WTC11 (cell line): Measurements from ENCODE around the gene ANG. TPM values are rescaled to one million over a fixed set of nuclear protein-coding genes. Genes with fewer than 3 reads are reported as not detected.
A peak's percentile ranks its signal among the peaks of the same experiment; 100 is the strongest.

ENCODE experiments used
- ATAC-seq: fragments of 200-7000 bp; cut with Tn5 transposase; 2 replicates; pipeline ENCODE4 v1.10.0; 2021; ENCODE audit warnings: mild to moderate bottlenecking, moderate library complexity
- CTCF ChIA-PET: fragments of 300-600 bp; sonication (Branson Sonifier 250); formaldehyde crosslinking; loops from one replicate; lab custom pipeline; 2021; ENCODE audit warnings: antibody characterized with exemption; lab: Charles Lee
- POLR2A ChIA-PET: fragments of 350-600 bp; sonication (Branson Sonifier 250); formaldehyde crosslinking; loops from one replicate; lab custom pipeline; 2021; ENCODE audit warnings: antibody characterized with exemption; lab: Charles Lee
- DNase-seq: peaks from one replicate; pipeline ENCODE4 v3.0.0; 2021; ENCODE audit warnings: low spot score
- H3K27ac Mint-ChIP-seq: 2 replicates; pipeline ENCODE4 v1.8.0; 2021; ENCODE audit warnings: mixed read lengths
- H3K27me3 Mint-ChIP-seq: 2 replicates; pipeline ENCODE4 v1.8.0; 2021; ENCODE audit warnings: low read depth, mild to moderate bottlenecking, moderate library complexity, mixed read lengths
- H3K36me3 Mint-ChIP-seq: 2 replicates; pipeline ENCODE4 v1.8.0; 2021; ENCODE audit warnings: mixed read lengths
- H3K4me1 Mint-ChIP-seq: 2 replicates; pipeline ENCODE4 v1.8.0; 2022; ENCODE audit warnings: mixed read lengths
- H3K4me3 Mint-ChIP-seq: 2 replicates; pipeline ENCODE4 v1.8.0; 2021; ENCODE audit warnings: mild to moderate bottlenecking, moderate library complexity, mixed read lengths
- H3K9me3 Mint-ChIP-seq: 2 replicates; pipeline ENCODE4 v1.8.0; 2021; ENCODE audit warnings: mixed read lengths
- IRF2 ChIP-seq: sonication (generic); formaldehyde crosslinking; IDR thresholded peaks from 2 replicates; pipeline ENCODE4 v1.8.0; 2022; ENCODE audit warnings: low read depth, missing genetic modification reagents, borderline replicate concordance
- MYBL2 ChIP-seq: sonication (generic); formaldehyde crosslinking; IDR thresholded peaks from 2 replicates; pipeline ENCODE4 v1.8.1; 2023; ENCODE audit warnings: mild to moderate bottlenecking, moderate library complexity, missing genetic modification reagents
- NR1H2 ChIP-seq: sonication (generic); formaldehyde crosslinking; IDR thresholded peaks from 2 replicates; pipeline ENCODE4 v1.9.0; 2021; ENCODE audit warnings: mild to moderate bottlenecking, moderate library complexity, missing genetic modification reagents
- PRRX2 ChIP-seq: fragments of 250-450 bp; sonication (Bioruptor Pico); IDR thresholded peaks from 2 replicates; pipeline ENCODE4 v1.8.0; 2021; ENCODE audit warnings: mild to moderate bottlenecking
- SMAD4 ChIP-seq: sonication (generic); formaldehyde crosslinking; IDR thresholded peaks from 2 replicates; pipeline ENCODE4 v1.8.0; 2022; ENCODE audit warnings: mild to moderate bottlenecking, missing genetic modification reagents
- SP1 ChIP-seq: sonication (generic); formaldehyde crosslinking; conservative IDR thresholded peaks from 2 replicates; pipeline ENCODE4 v1.8.1; 2022; ENCODE audit warnings: missing genetic modification reagents
- TEAD4 ChIP-seq: sonication (generic); formaldehyde crosslinking; IDR thresholded peaks from 2 replicates; pipeline ENCODE4 v1.8.0; 2022; ENCODE audit warnings: mild to moderate bottlenecking, missing genetic modification reagents
- TP53 ChIP-seq: sonication (generic); formaldehyde crosslinking; IDR thresholded peaks from 2 replicates; pipeline ENCODE4 v1.8.1; 2023; ENCODE audit warnings: mild to moderate bottlenecking, missing genetic modification reagents
- ZNF263 ChIP-seq: sonication (generic); formaldehyde crosslinking; IDR thresholded peaks from 2 replicates; pipeline ENCODE4 v1.8.1; 2022; ENCODE audit warnings: low read depth, mild to moderate bottlenecking, moderate library complexity, missing genetic modification reagents
- total RNA-seq: library from RNA; stranded (reverse); gene quantifications from 3 replicates; pipeline ENCODE4 v1.2.3, GENCODE V29; 2021
- TF ChIP-seq, protein P1 (sequence below): sonication (generic); formaldehyde crosslinking; IDR thresholded peaks from 2 replicates; pipeline ENCODE4 v1.8.1; 2023; ENCODE audit warnings: mild to moderate bottlenecking, moderate library complexity, missing genetic modification reagents
- TF ChIP-seq, protein P2 (sequence below): sonication (generic); formaldehyde crosslinking; IDR thresholded peaks from 2 replicates; pipeline ENCODE4 v1.8.1; 2023; ENCODE audit warnings: mild to moderate bottlenecking, missing genetic modification reagents
- TF ChIP-seq, protein P3 (sequence below): fragments of 250-450 bp; sonication (Bioruptor Pico); IDR thresholded peaks from 2 replicates; pipeline ENCODE4 v1.9.0; 2021; ENCODE audit warnings: mild to moderate bottlenecking
- TF ChIP-seq, protein P4 (sequence below): fragments of 250-450 bp; sonication (Bioruptor Pico); conservative IDR thresholded peaks from 2 replicates; pipeline ENCODE4 v1.9.0; 2021; ENCODE audit warnings: mild to moderate bottlenecking
- TF ChIP-seq, protein P5 (sequence below): sonication (generic); formaldehyde crosslinking; IDR thresholded peaks from 2 replicates; pipeline ENCODE4 v1.8.1; 2023; ENCODE audit warnings: mild to moderate bottlenecking, missing genetic modification reagents, moderate library complexity

Gene ANG
- total RNA-seq, 1 experiment from 2014 or later = 4.8 TPM

DNA sequence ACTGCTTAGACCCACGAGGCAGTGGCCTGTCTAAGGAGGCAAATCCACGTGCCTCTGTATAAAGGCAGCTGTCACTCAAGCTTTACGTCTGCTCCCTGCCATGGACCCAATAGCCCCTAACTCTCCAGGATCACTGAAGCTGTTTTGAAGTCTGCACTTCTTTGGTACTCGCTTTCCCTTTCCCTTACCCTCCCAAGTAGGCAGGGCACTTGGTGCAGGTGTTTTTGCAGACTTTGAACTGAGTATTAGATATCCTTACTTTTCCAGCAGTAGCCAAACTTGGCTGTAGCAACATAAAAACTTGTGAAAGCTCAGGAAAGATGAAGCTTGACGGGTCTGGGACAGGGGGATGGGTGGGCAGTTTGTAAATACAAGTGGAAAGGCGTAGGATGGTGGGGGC is 29.2 kb upstream of the ANG start (continued):
- TF ChIP-seq, protein P1, sequence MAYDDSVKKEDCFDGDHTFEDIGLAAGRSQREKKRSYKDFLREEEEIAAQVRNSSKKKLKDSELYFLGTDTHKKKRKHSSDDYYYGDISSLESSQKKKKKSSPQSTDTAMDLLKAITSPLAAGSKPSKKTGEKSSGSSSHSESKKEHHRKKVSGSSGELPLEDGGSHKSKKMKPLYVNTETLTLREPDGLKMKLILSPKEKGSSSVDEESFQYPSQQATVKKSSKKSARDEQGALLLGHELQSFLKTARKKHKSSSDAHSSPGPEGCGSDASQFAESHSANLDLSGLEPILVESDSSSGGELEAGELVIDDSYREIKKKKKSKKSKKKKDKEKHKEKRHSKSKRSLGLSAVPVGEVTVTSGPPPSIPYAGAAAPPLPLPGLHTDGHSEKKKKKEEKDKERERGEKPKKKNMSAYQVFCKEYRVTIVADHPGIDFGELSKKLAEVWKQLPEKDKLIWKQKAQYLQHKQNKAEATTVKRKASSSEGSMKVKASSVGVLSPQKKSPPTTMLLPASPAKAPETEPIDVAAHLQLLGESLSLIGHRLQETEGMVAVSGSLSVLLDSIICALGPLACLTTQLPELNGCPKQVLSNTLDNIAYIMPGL (CRISPR knock-in tag) = no peak
- TF ChIP-seq TEAD4 (no peak), SP1 (CRISPR knock-in tag) (no peak), PRRX2 (CRISPR knock-in tag) (no peak), SMAD4 (CRISPR knock-in tag) (no peak), IRF2 (CRISPR knock-in tag) (no peak), NR1H2 (CRISPR knock-in tag) (no peak), TP53 (no peak)
- TF ChIP-seq, protein P2, sequence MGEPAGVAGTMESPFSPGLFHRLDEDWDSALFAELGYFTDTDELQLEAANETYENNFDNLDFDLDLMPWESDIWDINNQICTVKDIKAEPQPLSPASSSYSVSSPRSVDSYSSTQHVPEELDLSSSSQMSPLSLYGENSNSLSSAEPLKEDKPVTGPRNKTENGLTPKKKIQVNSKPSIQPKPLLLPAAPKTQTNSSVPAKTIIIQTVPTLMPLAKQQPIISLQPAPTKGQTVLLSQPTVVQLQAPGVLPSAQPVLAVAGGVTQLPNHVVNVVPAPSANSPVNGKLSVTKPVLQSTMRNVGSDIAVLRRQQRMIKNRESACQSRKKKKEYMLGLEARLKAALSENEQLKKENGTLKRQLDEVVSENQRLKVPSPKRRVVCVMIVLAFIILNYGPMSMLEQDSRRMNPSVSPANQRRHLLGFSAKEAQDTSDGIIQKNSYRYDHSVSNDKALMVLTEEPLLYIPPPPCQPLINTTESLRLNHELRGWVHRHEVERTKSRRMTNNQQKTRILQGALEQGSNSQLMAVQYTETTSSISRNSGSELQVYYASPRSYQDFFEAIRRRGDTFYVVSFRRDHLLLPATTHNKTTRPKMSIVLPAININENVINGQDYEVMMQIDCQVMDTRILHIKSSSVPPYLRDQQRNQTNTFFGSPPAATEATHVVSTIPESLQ (CRISPR knock-in tag) = no peak
- TF ChIP-seq, protein P3, sequence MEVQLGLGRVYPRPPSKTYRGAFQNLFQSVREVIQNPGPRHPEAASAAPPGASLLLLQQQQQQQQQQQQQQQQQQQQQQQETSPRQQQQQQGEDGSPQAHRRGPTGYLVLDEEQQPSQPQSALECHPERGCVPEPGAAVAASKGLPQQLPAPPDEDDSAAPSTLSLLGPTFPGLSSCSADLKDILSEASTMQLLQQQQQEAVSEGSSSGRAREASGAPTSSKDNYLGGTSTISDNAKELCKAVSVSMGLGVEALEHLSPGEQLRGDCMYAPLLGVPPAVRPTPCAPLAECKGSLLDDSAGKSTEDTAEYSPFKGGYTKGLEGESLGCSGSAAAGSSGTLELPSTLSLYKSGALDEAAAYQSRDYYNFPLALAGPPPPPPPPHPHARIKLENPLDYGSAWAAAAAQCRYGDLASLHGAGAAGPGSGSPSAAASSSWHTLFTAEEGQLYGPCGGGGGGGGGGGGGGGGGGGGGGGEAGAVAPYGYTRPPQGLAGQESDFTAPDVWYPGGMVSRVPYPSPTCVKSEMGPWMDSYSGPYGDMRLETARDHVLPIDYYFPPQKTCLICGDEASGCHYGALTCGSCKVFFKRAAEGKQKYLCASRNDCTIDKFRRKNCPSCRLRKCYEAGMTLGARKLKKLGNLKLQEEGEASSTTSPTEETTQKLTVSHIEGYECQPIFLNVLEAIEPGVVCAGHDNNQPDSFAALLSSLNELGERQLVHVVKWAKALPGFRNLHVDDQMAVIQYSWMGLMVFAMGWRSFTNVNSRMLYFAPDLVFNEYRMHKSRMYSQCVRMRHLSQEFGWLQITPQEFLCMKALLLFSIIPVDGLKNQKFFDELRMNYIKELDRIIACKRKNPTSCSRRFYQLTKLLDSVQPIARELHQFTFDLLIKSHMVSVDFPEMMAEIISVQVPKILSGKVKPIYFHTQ (CRISPR knock-in tag) = no peak
- TF ChIP-seq, protein P4, sequence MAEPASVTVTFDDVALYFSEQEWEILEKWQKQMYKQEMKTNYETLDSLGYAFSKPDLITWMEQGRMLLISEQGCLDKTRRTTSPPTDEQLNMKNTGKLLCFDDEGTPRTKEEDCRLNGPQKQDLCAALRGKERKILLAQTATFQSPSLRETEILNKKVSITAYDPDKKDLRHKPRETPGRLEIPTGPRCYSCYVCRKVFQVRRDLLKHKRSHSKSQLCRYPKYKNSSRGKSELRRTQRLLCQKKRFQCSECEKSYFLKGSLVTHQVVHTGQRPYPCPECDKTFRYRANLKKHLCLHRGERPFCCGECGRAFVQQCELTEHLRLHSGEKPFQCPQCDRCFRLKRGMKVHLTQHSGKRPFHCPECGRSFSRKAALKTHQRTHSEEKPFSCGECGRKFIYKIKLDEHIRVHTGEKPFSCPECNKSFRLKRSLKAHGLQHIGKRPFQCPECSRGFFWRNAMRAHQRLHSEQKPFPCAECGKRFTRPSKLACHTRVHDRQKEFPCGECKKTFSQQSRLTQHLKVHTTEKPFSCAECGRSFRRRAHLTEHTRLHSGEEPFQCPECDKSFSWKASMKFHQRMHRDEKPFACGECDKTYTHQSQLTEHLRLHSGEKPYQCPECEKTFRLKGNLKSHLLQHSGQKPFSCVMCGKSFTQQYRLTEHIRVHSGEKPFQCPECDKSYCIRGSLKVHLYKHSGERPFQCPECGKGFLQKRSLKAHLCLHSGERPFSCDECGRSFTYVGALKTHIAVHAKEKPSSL (CRISPR knock-in tag) = no peak
- TF ChIP-seq, protein P5, sequence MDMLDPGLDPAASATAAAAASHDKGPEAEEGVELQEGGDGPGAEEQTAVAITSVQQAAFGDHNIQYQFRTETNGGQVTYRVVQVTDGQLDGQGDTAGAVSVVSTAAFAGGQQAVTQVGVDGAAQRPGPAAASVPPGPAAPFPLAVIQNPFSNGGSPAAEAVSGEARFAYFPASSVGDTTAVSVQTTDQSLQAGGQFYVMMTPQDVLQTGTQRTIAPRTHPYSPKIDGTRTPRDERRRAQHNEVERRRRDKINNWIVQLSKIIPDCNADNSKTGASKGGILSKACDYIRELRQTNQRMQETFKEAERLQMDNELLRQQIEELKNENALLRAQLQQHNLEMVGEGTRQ (CRISPR knock-in tag) = no peak

DNA sequence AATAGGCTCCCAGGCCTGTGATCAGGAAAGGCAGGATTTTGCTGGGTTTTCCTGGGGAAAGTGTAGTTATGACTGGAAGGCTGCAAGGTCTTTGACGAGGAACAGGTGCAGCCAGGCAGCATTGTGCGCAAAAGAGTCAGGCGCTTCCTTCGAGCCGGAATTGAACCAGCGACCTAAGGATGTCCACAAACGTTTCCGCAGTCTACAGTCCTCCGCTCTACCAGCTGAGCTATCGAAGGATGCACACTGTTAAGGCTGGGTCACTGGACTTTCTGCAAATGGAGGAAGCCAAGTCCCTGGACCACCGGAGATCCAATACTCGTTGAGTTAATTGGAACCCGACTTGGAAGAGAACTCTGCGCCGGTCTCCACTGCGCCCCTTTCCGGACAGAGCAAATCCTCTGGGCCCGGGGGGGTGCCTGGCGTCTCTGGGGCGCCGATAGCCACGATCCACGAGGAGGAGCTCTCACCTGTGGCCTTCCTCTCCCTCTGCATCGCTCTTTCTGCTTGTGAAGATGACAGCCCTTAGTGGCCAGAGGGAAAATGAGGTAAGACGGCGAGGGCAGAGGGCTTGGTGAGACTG is 28.7 kb upstream of the ANG start:
- Mint-ChIP-seq H3K27me3 (peaks cover 72% of the 10 kb centered on the region), H3K4me1 (peaks cover 30% of the 10 kb centered on the region), H3K27ac (0 out of 2 replicates have a peak overlapping the region, but pooled peaks have one; percentile 52), H3K4me3 (peak overlapping the region; percentile 93), H3K36me3 (no peaks in the 10 kb centered on the region), H3K9me3 (no peaks in the 10 kb centered on the region)
- DNase-seq = peak; percentile 57
- TF ChIP-seq ZNF263 = no peak
- no peak for TF ChIP-seq MYBL2 (CRISPR knock-in tag)
- ATAC-seq = peak; percentile 3
- ChIA-PET POLR2A (interaction anchor here (0.8 kb wide), 1 partner anchor 21 kb away, joined by 3 read pairs; no protein-coding TSS in a partner anchor), CTCF (interaction anchor here (0.6 to 5.9 kb wide), 21 partner anchors 9 to 380 kb away, joined by 3 to 106 read pairs (median 4); partner anchors contain the start of genes PIP4P1 and RNASE4)
